ENCODE results near the gene POLD2. TPM values are rescaled to one million over a fixed set of nuclear protein-coding genes. Genes with fewer than 3 reads are reported as not detected.

The POLD2 gene
- total RNA-seq, 1 experiment from 2014 or later, result 131 TPM

GRCh38 chr7:44101303-44101965 lies 21.9 kb downstream of the POLD2 start:
- no peak overlapping the region for H3K27ac Mint-ChIP-seq
- no peaks in the 10 kb centered on the region for H3K79me2 ChIP-seq (ENCODE audit: insufficient read depth, low read length)
- no peak overlapping the region for H2BK15ac ChIP-seq (ENCODE audit: low read depth, low read length)
- H2BK20ac ChIP-seq (ENCODE audit: low read depth, low read length, poor library complexity, severe bottlenecking), result no peak overlapping the region
- no peaks in the 10 kb centered on the region; the same call in 1 of the 2 replicates for H3K4me1 ChIP-seq (ENCODE audit: insufficient read depth, low read length)
- DNase-seq, result no peak
- H3K36me3 Mint-ChIP-seq (ENCODE audit: insufficient read depth in 1 of 3, low read depth in 3 of 3), result peaks cover 0 to 2% (median 2%) of the 10 kb centered on the region in 3 experiments; a peak in 4 of 7 replicates
- H2BK5ac ChIP-seq (ENCODE audit: insufficient read length, low read length), result no peak overlapping the region
- no peak overlapping the region; the same call in 1 of the 2 replicates for H3K14ac ChIP-seq (ENCODE audit: insufficient read depth, low read length)
- no peak overlapping the region for H4K5ac ChIP-seq (ENCODE audit: insufficient read length, low read depth, low read length)
- H3K4me2 ChIP-seq (ENCODE audit: insufficient read depth, insufficient read length, low read length), result no peak overlapping the region
- H2AK5ac ChIP-seq (ENCODE audit: insufficient read length, low read length), result no peak overlapping the region
- H2AFZ ChIP-seq (ENCODE audit: low read length), result no peak overlapping the region
- H2BK12ac ChIP-seq (ENCODE audit: insufficient read length, low read depth, low read length), result no peak overlapping the region
- no peak overlapping the region for H2BK120ac ChIP-seq (ENCODE audit: low read depth, low read length, poor library complexity, severe bottlenecking)
- H3K23me2 ChIP-seq (ENCODE audit: insufficient read length, low read depth, low read length, poor library complexity, severe bottlenecking), result peaks cover 10% of the 10 kb centered on the region
- no CpG with 5 or more reads among the region's 3 CpGs for WGBS (ENCODE audit: extremely low coverage, insufficient read length, low lambda C conversion rate)
- no peak overlapping the region for H3K27ac ChIP-seq (ENCODE audit: insufficient read length, low read depth, low read length)
- H3T11ph ChIP-seq (ENCODE audit: low read length), result no peak overlapping the region
- H3K4me3 Mint-ChIP-seq, result no peak overlapping the region
- no peak overlapping the region for H3K23ac ChIP-seq (ENCODE audit: insufficient read length, low read depth, low read length)
- H3K9ac ChIP-seq (ENCODE audit: extremely low read depth, insufficient read length, low read length), result no peak overlapping the region
- H4K8ac ChIP-seq (replicated peaks; ENCODE audit: insufficient read length, low read depth, low read length), result no peak overlapping the region
- no peaks in the 10 kb centered on the region for H4K20me1 ChIP-seq (ENCODE audit: control insufficient read depth, insufficient read depth, insufficient read length)
- H3K4ac ChIP-seq (ENCODE audit: low read depth, low read length), result no peak overlapping the region
- no peak overlapping the region for H3K56ac ChIP-seq (ENCODE audit: insufficient read length, low read depth, low read length)
- H3K79me1 ChIP-seq (ENCODE audit: insufficient read depth, low read depth, low read length, poor library complexity, severe bottlenecking), result no peaks in the 10 kb centered on the region
- no peaks in the 10 kb centered on the region for H3K9me3 ChIP-seq (ENCODE audit: control insufficient read depth, low read depth, low read length)
- TF ChIP-seq CTCF (conservative IDR thresholded peaks at IDR 0.05), result no peak
- H3K9me3 Mint-ChIP-seq, result no peaks in the 10 kb centered on the region; a peak in 1 of 5 replicates
- H4K91ac ChIP-seq (ENCODE audit: insufficient read length, low read depth, low read length), result no peak overlapping the region
- H3K18ac ChIP-seq (ENCODE audit: insufficient read length, low read depth, low read length), result no peak overlapping the region
- H3K27me3 Mint-ChIP-seq (ENCODE audit: low read depth), result peaks cover 37% of the 10 kb centered on the region
- no peaks in the 10 kb centered on the region; the same call in 1 of the 2 replicates for H3K27me3 ChIP-seq (ENCODE audit: insufficient read depth, low read length)
- peaks cover 11 to 21% of the 10 kb centered on the region in 2 experiments for H3K4me1 Mint-ChIP-seq
